Measurements from ENCODE around the gene MUC5B. TPM values are rescaled to one million over a fixed set of nuclear protein-coding genes. Genes with fewer than 3 reads are reported as not detected.

The MUC5B gene
- total RNA-seq, 1 donor from 2014 or later, result not detected

GRCh38 chr11:1201395-1202153, 21.3 kb upstream of the MUC5B start:
- H3K36me3 ChIP-seq, result no peaks in the 10 kb centered on the region
- no peak for DNase-seq (ENCODE audit: low spot score)
- no peaks in the 10 kb centered on the region for H3F3A ChIP-seq (ENCODE audit: low read depth)
- Mint-ChIP-seq H3K36me3 (no peaks in the 10 kb centered on the region), H3K4me3 (no peak overlapping the region), H3K9me3 (no peaks in the 10 kb centered on the region), H3K4me1 (no peaks in the 10 kb centered on the region), H3K27me3 (ENCODE audit: insufficient read depth, low read depth) (no peaks in the 10 kb centered on the region), H3K27ac (no peak overlapping the region)
- H4K20me1 ChIP-seq (ENCODE audit: low read depth), result no peaks in the 10 kb centered on the region
- no peak overlapping the region for H3K4me3 ChIP-seq
- H3K79me2 ChIP-seq (ENCODE audit: low read depth), result no peaks in the 10 kb centered on the region
- H3K4me1 ChIP-seq, result no peaks in the 10 kb centered on the region
- no peaks in the 10 kb centered on the region for H3K9me3 ChIP-seq (ENCODE audit: low read depth)
- H2AFZ ChIP-seq (replicated peaks), result no peak overlapping the region
- H3K27me3 ChIP-seq, result no peaks in the 10 kb centered on the region
- no peak overlapping the region for H3K9ac ChIP-seq
- H3K27ac ChIP-seq, result no peak overlapping the region
- TF ChIP-seq EZH2 (IDR thresholded peaks at IDR 0.05) (no peak), CTCF (IDR thresholded peaks at IDR 0.05) (no peak), EZH2phosphoT487 (IDR thresholded peaks at IDR 0.05) (no peak)
- H3K4me2 ChIP-seq, result no peak overlapping the region

GRCh38 chr11:1202154-1202775, 20.6 kb upstream of the MUC5B start:
- Histone ChIP-seq H3K4me3 (no peak overlapping the region), H3K36me3 (no peaks in the 10 kb centered on the region), H3F3A (ENCODE audit: low read depth) (no peaks in the 10 kb centered on the region), H3K9ac (no peak overlapping the region), H4K20me1 (ENCODE audit: low read depth) (no peaks in the 10 kb centered on the region), H3K4me2 (no peak overlapping the region), H3K4me1 (no peaks in the 10 kb centered on the region), H3K9me3 (ENCODE audit: low read depth) (no peaks in the 10 kb centered on the region), H3K79me2 (ENCODE audit: low read depth) (no peaks in the 10 kb centered on the region), H3K27me3 (no peaks in the 10 kb centered on the region), H3K27ac (no peak overlapping the region), H2AFZ (replicated peaks) (no peak overlapping the region)
- DNase-seq (ENCODE audit: low spot score), result no peak
- Mint-ChIP-seq H3K27ac (no peak overlapping the region), H3K27me3 (ENCODE audit: insufficient read depth, low read depth) (no peaks in the 10 kb centered on the region), H3K4me1 (no peaks in the 10 kb centered on the region), H3K9me3 (no peaks in the 10 kb centered on the region), H3K4me3 (no peak overlapping the region), H3K36me3 (no peaks in the 10 kb centered on the region)
- TF ChIP-seq EZH2 (IDR thresholded peaks at IDR 0.05) (no peak), CTCF (IDR thresholded peaks at IDR 0.05) (no peak), EZH2phosphoT487 (IDR thresholded peaks at IDR 0.05) (no peak)

DNA sequence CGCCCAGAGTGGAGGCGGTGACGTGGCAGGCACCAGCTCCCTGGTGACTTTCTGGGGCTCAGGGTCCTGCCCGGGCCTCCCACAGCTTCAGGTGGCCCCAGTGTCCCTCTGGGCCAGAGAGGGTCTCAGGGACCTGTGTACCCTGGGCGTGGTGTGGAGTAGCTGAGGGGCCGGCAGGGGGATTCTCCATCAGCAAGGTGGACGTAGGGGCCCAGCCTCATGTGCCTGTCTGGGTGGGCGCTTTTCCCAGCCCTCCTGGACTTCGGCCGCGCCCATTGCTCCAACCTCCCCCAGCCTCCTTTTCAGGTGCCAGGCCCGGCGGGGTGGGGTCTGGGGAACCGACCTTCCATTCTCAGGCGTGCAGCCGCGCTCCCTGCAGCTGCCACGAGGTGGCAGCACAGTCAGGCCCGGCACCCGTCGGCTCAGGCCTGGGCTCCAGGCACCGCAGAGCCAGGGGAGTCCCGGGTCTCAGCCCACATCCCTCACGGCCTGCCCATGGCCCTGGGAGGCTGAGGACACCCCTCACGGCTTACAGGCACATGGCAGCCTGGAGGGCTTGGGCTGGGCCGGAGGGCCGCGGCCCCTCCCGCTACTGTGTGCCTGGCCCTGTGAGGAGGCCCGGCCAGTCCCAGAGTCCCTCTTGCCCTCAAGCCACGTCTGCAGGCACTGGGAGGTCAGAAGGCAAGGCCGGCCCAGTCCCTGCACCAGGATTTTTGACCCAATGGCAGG, 19.9 kb upstream of the MUC5B start:
- Histone ChIP-seq H2AFZ (replicated peaks) (peak overlapping the region; percentile 80), H3K4me3 (no peak overlapping the region), H3K79me2 (ENCODE audit: low read depth) (no peaks in the 10 kb centered on the region), H3K27me3 (no peaks in the 10 kb centered on the region), H3K27ac (no peak overlapping the region), H3K4me2 (no peak overlapping the region), H3K9ac (no peak overlapping the region), H3K36me3 (no peaks in the 10 kb centered on the region), H3K4me1 (no peaks in the 10 kb centered on the region), H4K20me1 (ENCODE audit: low read depth) (no peaks in the 10 kb centered on the region), H3K9me3 (ENCODE audit: low read depth) (no peaks in the 10 kb centered on the region), H3F3A (ENCODE audit: low read depth) (no peaks in the 10 kb centered on the region)
- peak; percentile 83 for DNase-seq (ENCODE audit: low spot score)
- no peaks in the 10 kb centered on the region for H3K9me3 Mint-ChIP-seq
- H3K36me3 Mint-ChIP-seq, result no peaks in the 10 kb centered on the region
- no peaks in the 10 kb centered on the region for H3K27me3 Mint-ChIP-seq (ENCODE audit: insufficient read depth, low read depth)
- peak; percentile 87 for TF ChIP-seq CTCF (IDR thresholded peaks at IDR 0.05)
- no peak for TF ChIP-seq EZH2phosphoT487 (IDR thresholded peaks at IDR 0.05)
- no peak for TF ChIP-seq EZH2 (IDR thresholded peaks at IDR 0.05)
- H3K4me3 Mint-ChIP-seq, result no peak overlapping the region
- H3K27ac Mint-ChIP-seq, result no peak overlapping the region
- no peaks in the 10 kb centered on the region for H3K4me1 Mint-ChIP-seq

Data from neural progenitor cell (in vitro differentiated cells).